HG02840 (cell line): Measurements from ENCODE around the gene RANBP1.

Experiments used
- ATAC-seq: cut with Tn5 transposase; IDR thresholded peaks from one replicate; pipeline ENCODE4 v1.9.1; 2021; ENCODE audit warnings: mild to moderate bottlenecking, moderate library complexity, moderate number of reproducible peaks; ENCODE audit not compliant: unreplicated experiment, low FRiP score

Gene RANBP1

GRCh38 chr22:20133930-20134549 lies 18.1 kb downstream of the RANBP1 start:
- ATAC-seq, result no peak

GRCh38 chr22:20135265-20135664 lies 19.4 kb downstream of the RANBP1 start:
- ATAC-seq, result no peak

- no peak for ATAC-seq
These were observed 20.1 kb downstream of the RANBP1 start for GRCh38 chr22:20135806-20136602.

- no peak for ATAC-seq
These were observed 20.6 kb downstream of the RANBP1 start for GRCh38 chr22:20136603-20136873.

GRCh38 chr22:20137113-20137512 lies 21.2 kb downstream of the RANBP1 start:
- no peak for ATAC-seq

- no peak for ATAC-seq
These were observed 21.9 kb downstream of the RANBP1 start for GRCh38 chr22:20137671-20138416.

- ATAC-seq, result no peak
These were observed 22.5 kb downstream of the RANBP1 start for GRCh38 chr22:20138417-20138738.

GRCh38 chr22:20138868-20139267 lies 23.0 kb downstream of the RANBP1 start:
- ATAC-seq, result no peak

- ATAC-seq, result no peak
These were observed 23.6 kb downstream of the RANBP1 start for GRCh38 chr22:20139391-20140106.

- ATAC-seq, result no peak
These were observed 24.2 kb downstream of the RANBP1 start for GRCh38 chr22:20140107-20140445.

GRCh38 chr22:20140521-20140964 lies 24.6 kb downstream of the RANBP1 start:
- ATAC-seq, result no peak

- no peak for ATAC-seq
These were observed 25.5 kb downstream of the RANBP1 start for GRCh38 chr22:20141186-20142077.

- no peak for ATAC-seq
These were observed 27.1 kb downstream of the RANBP1 start for GRCh38 chr22:20142711-20143621.

GRCh38 chr22:20143883-20144665 lies 28.2 kb downstream of the RANBP1 start:
- no peak for ATAC-seq

- ATAC-seq, result no peak
These were observed 29.4 kb downstream of the RANBP1 start for GRCh38 chr22:20145206-20145831.

GRCh38 chr22:20145832-20146223 lies 29.9 kb downstream of the RANBP1 start:
- ATAC-seq, result no peak

GRCh38 chr22:20146777-20147176 lies 30.9 kb downstream of the RANBP1 start:
- ATAC-seq, result no peak
